HL-60/S4 (cell line): ENCODE measurements around the gene CPA4.

Experiments
- in situ Hi-C: fragments of 300-500 bp; cut with MboI; formaldehyde crosslinking; loops from 2 replicates; pipeline ENCODE4 v1.14.3; 2022; ENCODE audit warnings: low sequenced_read_pairs

Gene CPA4

GRCh38 chr7:130362251-130362816 is 69.4 kb downstream of the CPA4 start:
- in situ Hi-C loops: no loop called here

- in situ Hi-C loops: no loop called here
Observed at GRCh38 chr7:130363026-130363847, 70.3 kb downstream of the CPA4 start.

- in situ Hi-C loops: no loop called here
Observed at GRCh38 chr7:130364451-130364850, 71.5 kb downstream of the CPA4 start.

- in situ Hi-C loops: no loop called here
Observed at GRCh38 chr7:130365088-130365487, 72.1 kb downstream of the CPA4 start.

GRCh38 chr7:130365511-130366441 is 72.8 kb downstream of the CPA4 start:
- in situ Hi-C loops: no loop called here

GRCh38 chr7:130366564-130366963 is 73.6 kb downstream of the CPA4 start:
- in situ Hi-C loops: no loop called here

GRCh38 chr7:130367088-130367755 is 74.3 kb downstream of the CPA4 start:
- in situ Hi-C loops: no loop called here

- in situ Hi-C loops: no loop called here
Observed at GRCh38 chr7:130367836-130368746, 75.1 kb downstream of the CPA4 start.

GRCh38 chr7:130369110-130369711 is 76.2 kb downstream of the CPA4 start:
- in situ Hi-C loops: no loop called here

- in situ Hi-C loops: no loop called here
Observed at GRCh38 chr7:130369831-130370550, 77.0 kb downstream of the CPA4 start.

GRCh38 chr7:130371046-130371445 is 78.1 kb downstream of the CPA4 start:
- in situ Hi-C loops: no loop called here

GRCh38 chr7:130372402-130373165 is 79.6 kb downstream of the CPA4 start:
- in situ Hi-C loops: no loop called here
